GM21576 (cell line): Measurements from ENCODE around the gene IQGAP2.

ENCODE experiments used
- ATAC-seq: cut with Tn5 transposase; IDR thresholded peaks from one replicate; pipeline ENCODE4 v1.9.1; 2021; ENCODE audit warnings: mild to moderate bottlenecking, moderate library complexity; ENCODE audit not compliant: unreplicated experiment

IQGAP2 gene

GRCh38 chr5:76625087-76625815 lies 222.2 kb downstream of the IQGAP2 start:
- ATAC-seq, result no peak

DNA sequence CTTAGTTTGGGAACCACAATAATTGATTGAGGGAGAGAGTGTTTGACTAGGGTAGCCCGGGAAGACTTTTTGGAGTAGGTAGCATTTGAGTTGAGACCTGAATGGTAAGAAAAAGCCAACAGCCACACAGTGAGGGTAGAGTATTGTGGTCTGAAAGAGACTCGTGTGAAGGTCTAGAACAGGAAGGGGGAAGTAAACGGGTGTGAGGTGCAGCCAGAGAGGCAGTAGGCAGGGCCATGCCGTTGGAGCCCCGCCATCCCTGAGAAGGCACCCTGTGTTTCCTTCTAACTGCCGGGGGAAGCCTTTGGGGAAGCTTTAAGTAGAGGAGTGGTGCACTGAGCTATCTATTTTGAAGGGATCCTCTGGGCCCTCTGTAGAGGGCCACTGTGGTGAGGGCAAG lies 223.7 kb downstream of the IQGAP2 start:
- no peak for ATAC-seq

GRCh38 chr5:76634661-76635060 lies 231.6 kb downstream of the IQGAP2 start:
- no peak for ATAC-seq

DNA sequence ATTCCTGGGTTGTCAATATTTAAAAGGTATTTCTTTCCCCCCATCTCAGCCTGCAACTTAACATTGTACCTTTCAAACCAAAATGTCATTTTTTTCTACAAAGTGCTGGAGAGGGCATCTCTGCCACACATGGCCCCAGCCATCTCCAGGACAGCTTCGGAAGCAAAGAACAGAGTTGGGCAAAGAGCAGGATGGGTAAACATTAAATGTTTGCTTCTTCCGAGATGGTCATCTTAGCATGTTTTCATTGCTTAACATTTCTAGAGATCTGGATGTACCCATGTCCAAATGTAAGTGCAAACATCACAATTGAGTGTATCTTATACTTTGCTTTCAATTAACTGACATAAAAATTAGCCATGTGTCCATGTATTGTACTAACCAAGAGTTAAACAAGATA lies 234.4 kb downstream of the IQGAP2 start:
- no peak for ATAC-seq

GRCh38 chr5:76638479-76638878 lies 235.4 kb downstream of the IQGAP2 start:
- no peak for ATAC-seq

GRCh38 chr5:76641514-76642120 lies 238.5 kb downstream of the IQGAP2 start:
- no peak for ATAC-seq

DNA sequence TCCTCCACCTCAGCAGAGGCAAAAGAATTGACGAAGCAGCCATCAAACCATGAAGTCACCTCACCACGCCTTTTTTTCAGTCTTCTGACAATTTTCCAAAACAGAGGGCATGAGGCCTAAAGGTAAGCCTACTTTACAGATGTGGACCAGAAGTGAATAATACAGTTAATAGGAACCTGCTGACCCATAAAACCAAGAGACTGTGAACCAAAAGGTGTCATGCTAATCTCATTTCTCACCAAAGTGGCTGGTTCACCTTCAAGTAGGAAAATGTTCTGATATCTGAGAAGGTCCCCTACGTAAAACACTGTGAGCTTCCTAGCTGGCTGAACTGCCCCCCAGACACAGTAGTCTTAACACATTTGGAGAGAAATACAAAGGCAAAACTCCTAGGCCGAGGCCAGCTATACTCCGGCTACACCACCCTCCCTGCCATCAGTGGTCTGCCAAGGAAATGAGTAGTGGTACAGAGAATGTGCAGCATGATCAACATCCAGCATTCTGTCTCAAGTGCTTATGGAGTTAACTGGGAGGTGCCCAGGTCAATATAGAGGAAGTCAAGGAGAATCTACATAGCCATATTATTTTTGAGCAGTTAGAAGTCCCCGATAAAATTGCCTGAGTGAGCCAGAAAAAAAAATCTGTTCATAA lies 239.4 kb downstream of the IQGAP2 start:
- no peak for ATAC-seq

GRCh38 chr5:76643371-76643770 lies 240.3 kb downstream of the IQGAP2 start:
- no peak for ATAC-seq

DNA sequence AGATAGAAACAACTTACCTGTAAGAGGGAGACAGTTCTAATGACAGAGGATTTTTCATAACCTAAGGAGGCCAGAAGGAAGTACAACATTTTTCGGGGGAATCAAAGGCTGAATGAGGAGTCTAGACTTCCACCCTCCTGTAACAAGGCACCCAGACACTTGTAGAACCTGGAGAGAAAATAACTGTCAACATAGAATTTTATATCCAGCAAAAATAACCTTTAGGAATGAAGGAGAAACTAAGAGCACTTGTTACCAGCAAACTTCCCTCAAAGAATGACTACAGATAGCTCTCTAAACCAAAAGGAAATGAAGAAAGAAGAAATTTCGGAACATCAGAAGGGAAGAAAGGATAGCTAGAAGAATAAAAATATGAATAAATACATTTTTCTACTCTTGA lies 246.1 kb downstream of the IQGAP2 start:
- ATAC-seq, result no peak

DNA sequence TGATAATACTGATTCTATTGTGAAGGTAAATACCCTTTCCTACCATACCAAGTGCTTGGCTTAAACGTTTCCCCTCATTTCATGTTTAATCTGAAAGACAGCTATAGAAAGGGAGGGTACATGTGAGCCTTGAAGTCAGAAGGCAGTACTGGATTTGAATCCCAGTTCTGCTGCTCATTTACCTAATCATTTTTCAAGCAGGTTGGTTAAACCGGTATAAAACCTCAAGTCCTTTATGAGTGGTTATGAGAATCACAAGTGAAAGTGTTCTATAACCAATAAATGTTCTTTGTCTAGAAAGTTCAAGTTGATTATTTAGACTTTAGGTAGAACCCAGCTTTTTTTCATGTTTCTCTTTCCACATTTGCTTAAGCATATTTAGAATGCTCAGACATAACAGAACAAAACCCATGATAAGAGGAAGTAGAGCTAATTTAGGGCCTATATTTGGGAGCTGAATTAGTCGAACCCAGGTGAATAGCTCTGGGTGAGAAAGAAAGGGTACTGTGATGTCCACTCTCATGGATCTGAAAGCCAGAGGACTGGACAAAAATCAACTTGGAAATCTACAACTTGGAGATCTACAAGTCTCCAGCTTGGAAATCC lies 249.8 kb downstream of the IQGAP2 start:
- no peak for ATAC-seq

DNA sequence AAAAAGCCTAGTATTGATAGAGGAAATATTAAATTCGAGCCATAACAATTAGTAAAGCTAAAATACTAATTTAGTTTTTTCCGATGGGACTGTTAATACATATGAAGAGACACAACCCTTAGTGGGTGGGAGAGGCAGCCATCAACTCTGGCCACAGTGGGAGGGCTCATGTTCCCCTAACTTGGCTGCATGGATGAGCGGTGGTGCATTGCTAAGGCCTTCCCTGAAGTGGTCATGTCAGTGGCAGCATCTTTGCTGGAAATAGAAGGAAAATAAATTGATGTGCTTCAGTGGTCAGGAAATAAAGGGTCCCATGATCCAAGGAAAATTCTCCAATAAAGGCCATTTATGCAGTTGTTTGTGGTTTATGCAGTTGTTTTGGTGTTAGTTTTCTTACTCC lies 254.0 kb downstream of the IQGAP2 start:
- ATAC-seq, result no peak

DNA sequence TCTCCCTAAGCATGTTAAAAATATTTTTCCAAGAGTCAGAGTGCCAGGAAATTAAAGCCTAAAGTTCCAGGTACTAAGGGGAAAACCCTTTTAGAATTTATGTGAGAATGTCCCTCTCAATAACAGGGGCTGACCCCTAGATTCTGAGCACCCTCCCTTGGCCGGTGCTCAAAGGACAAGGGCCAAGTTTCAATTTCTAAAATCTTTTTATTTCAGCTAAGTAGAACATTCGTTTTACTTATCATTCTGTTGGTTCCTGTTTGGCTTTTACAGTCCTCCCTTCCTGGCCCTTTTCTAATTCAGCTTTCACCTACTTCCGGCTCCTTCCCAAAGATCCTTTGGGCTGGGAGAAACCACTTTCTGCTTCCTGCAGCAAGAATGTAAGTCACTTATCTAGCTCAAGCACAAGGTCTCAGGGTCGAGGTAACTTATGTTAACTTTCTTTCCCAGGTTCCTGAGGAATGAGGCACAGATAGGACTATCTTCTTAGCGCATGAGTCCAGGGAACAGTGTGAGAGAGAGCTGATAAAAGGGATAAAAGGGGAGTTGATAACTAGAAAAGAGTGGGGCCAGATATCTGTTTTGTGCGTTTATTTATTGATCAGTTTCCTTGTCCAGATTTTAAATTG lies 254.7 kb downstream of the IQGAP2 start:
- no peak for ATAC-seq

- ATAC-seq, result no peak
Observed at GRCh38 chr5:76660360-76660759, 257.3 kb downstream of the IQGAP2 start.

- no peak for ATAC-seq
Observed at GRCh38 chr5:76662521-76662920, 259.4 kb downstream of the IQGAP2 start.

GRCh38 chr5:76663573-76663972 lies 260.5 kb downstream of the IQGAP2 start:
- ATAC-seq, result no peak

DNA sequence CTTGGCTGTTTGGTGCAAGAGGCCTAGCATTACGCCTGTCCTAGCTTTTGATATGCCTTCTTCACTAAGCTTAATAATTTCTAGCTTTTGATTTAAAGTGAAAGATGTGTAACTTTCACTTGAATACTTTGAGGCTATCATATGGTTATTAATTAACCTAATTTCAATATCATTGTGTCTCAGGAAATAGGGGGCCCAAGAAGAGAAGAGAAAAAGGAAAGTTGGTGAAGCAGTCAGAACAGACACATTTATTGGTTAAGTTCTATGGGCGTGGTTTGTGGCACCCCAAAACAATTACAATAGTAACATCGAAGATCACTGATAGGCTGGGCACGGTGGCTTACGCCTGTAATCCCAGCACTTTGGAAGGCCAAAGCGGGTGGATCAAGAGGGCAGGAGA lies 261.0 kb downstream of the IQGAP2 start:
- no peak for ATAC-seq

- no peak for ATAC-seq
Observed at GRCh38 chr5:76667495-76667894, 264.4 kb downstream of the IQGAP2 start.

GRCh38 chr5:76669245-76669644 lies 266.2 kb downstream of the IQGAP2 start:
- ATAC-seq, result no peak

GRCh38 chr5:76670508-76670907 lies 267.4 kb downstream of the IQGAP2 start:
- ATAC-seq, result no peak

- ATAC-seq, result no peak
Observed at GRCh38 chr5:76672242-76672641, 269.2 kb downstream of the IQGAP2 start.

DNA sequence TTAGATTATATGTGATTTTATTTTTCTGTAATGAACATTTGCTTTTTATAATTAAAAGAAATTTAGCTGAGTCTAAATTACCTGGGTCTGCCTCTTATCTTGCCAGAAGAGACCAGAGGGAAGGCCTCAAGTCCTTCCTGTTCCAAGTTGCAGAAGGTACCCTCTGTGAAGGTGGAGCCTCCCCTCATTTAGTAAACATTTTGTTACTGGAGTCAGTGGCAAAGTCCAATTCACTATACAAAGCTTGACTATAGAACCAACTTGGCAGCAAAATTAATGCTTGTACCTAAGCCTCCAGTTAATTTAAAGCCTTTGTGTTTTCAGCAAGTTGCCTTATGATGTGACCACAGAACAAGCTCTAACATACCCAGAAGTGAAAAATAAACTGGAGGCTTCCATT lies 270.0 kb downstream of the IQGAP2 start:
- no peak for ATAC-seq
